ENCODE measurements around the gene GNA12. TPM values are rescaled to one million over a fixed set of nuclear protein-coding genes. Genes with fewer than 3 reads are reported as not detected.
"Not testable (repeated sequence)": the region's sequence is repeated elsewhere in the genome, so short reads cannot be mapped to it uniquely, and the experiment has no call there.

Gene GNA12
- total RNA-seq, 1 experiment from 2014 or later = 25.7 TPM

DNA sequence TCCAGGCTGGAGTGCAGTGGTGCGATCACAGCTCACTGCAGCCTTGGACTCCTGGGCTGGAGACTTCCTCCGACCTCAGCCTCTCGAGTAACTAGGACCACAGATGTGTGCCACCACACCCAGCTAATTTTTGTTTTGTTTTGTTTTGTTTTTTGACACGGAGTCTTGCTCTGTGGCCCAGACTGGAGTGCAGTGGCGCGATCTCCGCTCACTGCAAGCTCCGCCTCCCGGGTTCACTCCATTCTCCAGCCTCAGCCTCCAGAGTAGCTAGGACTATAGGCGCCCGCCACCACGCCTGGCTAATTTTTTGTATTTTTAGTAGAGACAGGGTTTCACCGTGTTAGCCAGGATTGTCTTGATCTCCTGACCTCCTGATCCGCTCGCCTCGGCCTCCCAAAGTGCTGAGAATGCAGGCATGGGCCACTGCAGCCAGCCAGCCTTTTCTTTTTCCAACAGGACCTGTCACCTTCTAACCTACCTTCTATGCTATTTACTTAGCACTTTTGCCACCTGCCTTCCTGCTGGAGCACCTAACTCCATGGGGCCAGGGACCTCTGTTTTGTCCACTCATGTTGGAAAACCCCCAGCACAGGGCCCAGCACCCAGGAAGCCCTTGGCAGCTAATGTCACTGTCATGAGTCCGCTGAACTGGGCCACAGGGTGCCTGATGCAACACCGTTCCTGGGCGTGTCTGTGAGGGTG is 150.5 kb downstream of the GNA12 start:
- not testable (repeated sequence) for DNase-seq (ENCODE audit: low read depth)

DNA sequence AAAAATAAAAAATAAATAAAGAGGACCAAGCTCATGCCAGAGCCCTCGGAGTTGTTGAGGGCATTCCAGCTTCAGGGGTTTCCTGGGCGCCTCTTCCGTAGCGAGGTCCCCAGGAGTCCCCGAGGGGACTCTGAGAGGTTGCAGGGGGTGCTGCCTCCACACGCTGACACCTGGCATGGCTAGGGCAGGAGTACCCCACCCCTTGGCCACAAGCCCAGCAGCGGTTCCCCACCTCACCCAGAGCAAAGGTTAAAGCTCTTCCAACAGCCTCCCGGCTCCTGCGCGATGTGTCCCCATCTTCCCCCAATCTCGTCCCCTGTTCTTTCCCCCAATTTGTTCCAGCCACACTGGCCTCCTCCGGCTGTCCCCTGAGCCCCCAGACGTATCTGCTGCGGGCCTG is 151.6 kb downstream of the GNA12 start:
- DNase-seq (ENCODE audit: low read depth) = no peak

DNA sequence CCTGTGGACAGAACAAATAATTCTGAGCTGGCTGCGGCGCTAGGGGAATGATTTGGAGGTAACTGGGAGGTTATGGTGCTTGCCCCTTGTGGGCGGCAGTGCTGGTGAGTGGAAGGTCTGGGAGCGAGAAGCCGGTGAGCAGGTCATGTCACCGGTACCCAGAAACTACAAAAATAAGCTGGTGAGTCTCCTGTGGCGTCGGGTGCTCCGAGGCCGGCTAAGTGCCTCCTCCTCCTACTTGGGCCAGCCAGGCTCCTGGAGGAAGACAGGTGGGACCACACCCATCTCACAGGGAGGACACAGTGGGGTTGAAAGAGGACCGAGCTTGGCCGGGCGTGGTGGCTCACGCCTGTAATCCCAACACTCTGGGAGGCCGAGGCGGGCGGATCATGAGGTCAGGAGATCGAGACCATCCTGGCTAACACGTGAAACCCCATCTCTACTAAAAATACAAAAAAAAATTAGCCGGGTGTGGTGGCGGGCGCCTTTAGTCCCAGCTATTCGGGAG is 152.1 kb downstream of the GNA12 start:
- not testable (repeated sequence) for DNase-seq (ENCODE audit: low read depth)

DNA sequence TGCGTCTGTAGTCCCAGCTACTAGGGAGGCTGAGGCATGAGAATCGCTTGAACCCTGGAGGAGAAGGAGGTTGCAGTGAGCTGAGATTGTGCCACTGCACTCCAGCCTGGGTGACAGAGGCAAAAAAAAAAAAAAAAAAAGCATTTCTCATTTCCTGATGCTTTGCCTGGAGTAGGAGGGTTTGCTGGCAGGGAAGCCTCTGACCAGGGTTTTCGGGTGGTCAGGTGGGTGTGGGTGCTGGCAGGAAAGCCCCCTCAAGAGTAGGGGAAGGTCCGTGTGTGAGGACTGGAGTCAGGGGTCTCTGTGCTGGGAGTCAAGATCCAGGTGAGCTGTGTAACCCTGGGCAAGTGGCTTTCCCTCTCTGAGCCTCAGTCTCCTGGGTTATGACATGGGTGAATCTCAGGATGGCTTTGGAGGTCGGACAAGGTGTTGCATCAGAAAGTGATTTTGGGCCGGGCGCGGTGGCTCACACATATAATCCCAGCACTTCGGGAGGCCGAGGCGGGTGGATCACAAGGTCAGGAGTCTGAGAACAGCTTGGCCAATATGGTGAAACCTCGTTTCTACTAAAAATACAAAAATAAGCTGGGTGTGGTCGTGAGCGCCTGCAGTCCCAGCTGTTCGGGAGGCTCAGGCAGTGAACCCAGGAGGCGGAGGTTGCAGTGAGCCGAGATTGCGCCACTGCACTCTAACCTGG is 152.9 kb downstream of the GNA12 start:
- no peak for DNase-seq (ENCODE audit: low read depth)

DNA sequence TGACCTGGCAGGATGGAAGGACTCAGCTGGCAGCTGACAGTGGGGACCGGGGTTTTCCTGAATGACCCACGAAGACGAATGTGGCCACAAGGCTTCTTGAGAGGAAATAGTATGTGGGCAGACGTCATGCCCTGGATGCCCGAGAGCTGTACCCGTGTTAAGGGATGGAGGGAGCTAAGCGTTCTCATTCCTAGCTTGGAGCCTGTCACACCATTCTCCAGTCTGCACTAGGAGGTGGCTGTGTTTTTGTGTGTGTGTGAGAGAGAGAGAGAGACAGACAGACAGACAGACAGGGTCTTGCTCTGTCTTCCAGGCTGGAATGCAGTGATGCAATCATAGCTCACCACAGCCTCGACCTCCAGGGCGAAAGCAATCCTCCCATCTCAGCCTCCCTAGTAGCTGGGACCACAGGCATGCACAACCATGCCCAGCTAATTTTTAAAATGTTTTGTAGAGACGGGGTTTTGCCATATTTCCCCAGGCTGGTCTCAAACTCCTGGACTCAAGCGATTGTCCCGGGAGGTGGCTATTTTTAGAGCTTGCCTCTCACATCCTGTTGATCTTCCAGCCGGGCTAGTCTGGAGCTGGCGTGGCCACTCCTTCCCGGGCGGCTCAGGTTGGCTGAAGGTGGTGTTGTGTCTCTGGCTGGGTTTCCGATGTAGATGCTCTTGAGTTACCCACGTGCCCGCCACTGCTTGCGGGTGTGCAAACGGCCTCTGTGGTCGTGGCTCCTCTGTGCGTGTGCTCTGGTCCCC is 154.0 kb downstream of the GNA12 start:
- DNase-seq (ENCODE audit: low read depth) = peak; percentile 88

GRCh38 chr7:2689343-2689847 is 154.7 kb downstream of the GNA12 start:
- no peak for DNase-seq (ENCODE audit: low read depth)

GRCh38 chr7:2688409-2689342 is 155.4 kb downstream of the GNA12 start:
- DNase-seq (ENCODE audit: low read depth) = peak; percentile 78

DNA sequence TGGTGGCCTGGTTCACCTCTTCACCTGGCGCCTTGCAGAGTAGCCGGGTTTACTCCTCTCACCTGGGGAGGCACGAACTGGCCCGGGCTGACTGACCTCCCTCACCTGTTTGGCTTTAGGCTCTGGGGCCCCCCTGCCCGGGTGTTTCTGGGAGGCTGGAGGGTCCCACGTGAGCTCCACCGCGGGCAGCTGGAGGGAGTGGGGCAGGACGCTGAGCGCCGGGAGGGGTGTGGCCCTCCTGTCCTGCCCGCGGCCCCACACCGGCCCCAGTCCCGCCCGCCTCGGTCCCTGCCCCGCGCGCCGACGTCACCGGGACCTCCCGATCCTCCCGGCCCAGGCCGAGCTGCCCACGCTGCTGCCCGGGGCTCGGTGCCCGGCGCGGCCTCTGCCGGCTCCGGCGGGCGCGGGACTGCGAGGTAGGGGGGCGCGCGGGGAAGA is 156.2 kb downstream of the GNA12 start, which contains the start of gene AMZ1:
AMZ1 (plus strand) TSS at position 322 of the 438 bp plus-strand sequence. CDS start 12,250 bp downstream, outside the sequence.
- no peak for DNase-seq (ENCODE audit: low read depth)

GRCh38 chr7:2687338-2687869 is 156.7 kb downstream of the GNA12 start:
- peak; percentile 81 for DNase-seq (ENCODE audit: low read depth)

- no peak for DNase-seq (ENCODE audit: low read depth)
Observed at GRCh38 chr7:2686101-2686500, 158.0 kb downstream of the GNA12 start.

- DNase-seq (ENCODE audit: low read depth) = no peak
Observed at GRCh38 chr7:2684501-2684900, 159.6 kb downstream of the GNA12 start.

GRCh38 chr7:2681929-2682799 is 161.9 kb downstream of the GNA12 start:
- no peak for DNase-seq (ENCODE audit: low read depth)

GRCh38 chr7:2680792-2681490 is 163.2 kb downstream of the GNA12 start:
- peak; percentile 77 for DNase-seq (ENCODE audit: low read depth)

GRCh38 chr7:2680256-2680655 is 163.9 kb downstream of the GNA12 start:
- DNase-seq (ENCODE audit: low read depth) = no peak

- DNase-seq (ENCODE audit: low read depth) = not testable (repeated sequence)
Observed at GRCh38 chr7:2679135-2680127, 164.7 kb downstream of the GNA12 start.

- DNase-seq (ENCODE audit: low read depth) = not testable (repeated sequence)
Observed at GRCh38 chr7:2678454-2678853, 165.7 kb downstream of the GNA12 start.
